ENCODE data around the gene ATP13A5. TPM values are rescaled to one million over a fixed set of nuclear protein-coding genes. Genes with fewer than 3 reads are reported as not detected.

Gene ATP13A5
- total RNA-seq, 1 experiment from 2014 or later: not detected

Other genes with a start within 250 kb of the ATP13A5 start
- not detected in 2 replicates for gene PLAAT1, start 137.5 kb downstream of the ATP13A5 start, total RNA-seq (2014; rRNA removed; shearing (Covaris generic))
- not detected in 2 replicates for gene ATP13A4, start 176.1 kb upstream of the ATP13A5 start, total RNA-seq (2014; rRNA removed; shearing (Covaris generic))
- 62.2 and 68.7 TPM in 2 replicates for gene OPA1, start 214.5 kb upstream of the ATP13A5 start, total RNA-seq (2014; rRNA removed; shearing (Covaris generic))

Measured in RPMI7951 (cell line).